Measurements from ENCODE around the gene MAP3K14. TPM values are rescaled to one million over a fixed set of nuclear protein-coding genes. Genes with fewer than 3 reads are reported as not detected.
A peak's percentile ranks its signal among the peaks of the same experiment; 100 is the strongest.

The MAP3K14 gene
- total RNA-seq (2021; ENCODE audit: unreplicated experiment), result 16.4 TPM
- polyA plus RNA-seq (2012), result 5.8 and 6.6 TPM in 2 replicates
- Bru-seq, nascent RNA, result percentile 91 among the genes with signal in this experiment
- percentile 70 among the genes with signal in this experiment for BruChase-seq, experiment 1, labeled RNA remaining after a 6-hour chase
- percentile 72 among the genes with signal in this experiment for BruChase-seq, experiment 2, labeled RNA remaining after a 2-hour chase
- long read RNA-seq, full-length matches to known transcripts, result 4 of 26 reads
- long read RNA-seq, partial matches to known transcripts, result 12 of 26 reads
- long read RNA-seq, other reads (novel, unspliced or antisense), result 10 of 26 reads

GRCh38 chr17:45316434-45317110, at the start of gene MAP3K14:
Gene MAP3K14 (minus strand): TSS chr17:45317020. CDS start chr17:45290745, 26,275 bp downstream.
- peaks cover 51% of the 10 kb centered on the region for H3K79me2 ChIP-seq (ENCODE audit: insufficient read depth, low read length)
- no peaks in the 10 kb centered on the region for H3K9me3 ChIP-seq (ENCODE audit: control insufficient read depth in 1 of 2, insufficient read depth in 1 of 2, low read depth in 1 of 2, low read length in 2 of 2)
- H3K27ac ChIP-seq (ENCODE audit: low read depth, low read length), result peak within 1 kb of the TSS; percentile 88
- H3K9me2 ChIP-seq (ENCODE audit: insufficient read depth), result no peaks in the 10 kb centered on the region
- TF ChIP-seq POLR2AphosphoS5 (IDR thresholded peaks at IDR 0.05; ENCODE audit: low read depth, low read length) (peak; percentile 93), POLR2A (IDR thresholded peaks at IDR 0.05; ENCODE audit: borderline replicate concordance, extremely low read depth, insufficient read depth, insufficient read length) (peak; percentile 67), EZH2 (IDR thresholded peaks at IDR 0.05) (no peak), ZFX (IDR thresholded peaks at IDR 0.05) (peak; percentile 96), EGR1 (IDR thresholded peaks at IDR 0.05; ENCODE audit: low read depth) (no peak), RAD21 (IDR thresholded peaks at IDR 0.05; ENCODE audit: low read depth) (peak; percentile 13; the same call in 1 of the 2 replicates), SIN3A (IDR thresholded peaks at IDR 0.05; ENCODE audit: low read depth) (no peak)
- no peak for DNase-seq (ENCODE audit: low read depth, low spot score)
- peak within 1 kb of the TSS; percentile 75 to 96 for H3K4me3 ChIP-seq (replicated peaks in 1 of 2; ENCODE audit: low read depth in 1 of 2, low read length in 2 of 2)
- RAD21 ChIA-PET (ENCODE audit: low non-redundant PET in 1 of 2, low total read pairs in 2 of 2, uncharacterized antibody in 2 of 2, unreplicated experiment in 2 of 2), result interaction anchor here (0.6 to 1.2 kb wide), 2 partner anchors 40 to 140 kb away, joined by 3 to 6 read pairs; no protein-coding TSS in a partner anchor
- intact Hi-C loops (cut with micrococcal nuclease), result loop anchor here (1.0 to 2.0 kb wide), 2 partner anchors 40 to 55 kb away; no protein-coding TSS in a partner anchor
- no peak within 1 kb of the TSS for H2AFZ ChIP-seq (ENCODE audit: low read depth, low read length, poor library complexity, severe bottlenecking)
- POLR2A ChIA-PET, result interaction anchor here (0.9 to 2.0 kb wide), 8 partner anchors 8 to 109 kb away, joined by 3 to 11 read pairs (median 4); no protein-coding TSS in a partner anchor
- H3K36me3 ChIP-seq (ENCODE audit: control insufficient read depth in 1 of 2, insufficient read depth in 2 of 2, low read length in 2 of 2), result peaks cover 0 to 18% of the 10 kb centered on the region in 2 experiments; a peak in 2 of 4 replicates
- peak within 1 kb of the TSS; percentile 93 for H3K9ac ChIP-seq (ENCODE audit: low read length)
- CTCF ChIA-PET, result interaction anchor here (0.6 to 1.6 kb wide), 4 partner anchors 39 to 181 kb away, joined by 3 to 9 read pairs (median 4); partner anchors contain the start of gene ACBD4
- no TSS peak for BruUV-seq (replicated peaks)
- peak; percentile 10 for ATAC-seq
- H3K27me3 ChIP-seq (ENCODE audit: insufficient read depth, low read length), result no peaks in the 10 kb centered on the region
- H4K20me1 ChIP-seq (ENCODE audit: insufficient read depth), result peaks cover 22% of the 10 kb centered on the region; the same call in 1 of the 2 replicates
- H3K4me1 ChIP-seq (ENCODE audit: control insufficient read depth in 1 of 2, insufficient read depth in 2 of 2, low read length in 2 of 2), result peaks cover 79 to 89% of the 10 kb centered on the region in 2 experiments
- peak within 1 kb of the TSS; percentile 97 for H3K4me2 ChIP-seq (ENCODE audit: low read length)

GRCh38 chr17:45366049-45366448, 49.2 kb upstream of the MAP3K14 start:
- H2AFZ ChIP-seq (ENCODE audit: low read depth, low read length, poor library complexity, severe bottlenecking), result no peak overlapping the region
- CTCF ChIA-PET, result interaction anchor here (1.0 kb wide), 1 partner anchor 89 kb away, joined by 4 read pairs; no protein-coding TSS in a partner anchor
- no peak for TF ChIP-seq ELF1 (IDR thresholded peaks at IDR 0.05; ENCODE audit: borderline replicate concordance, low read depth)
- no peak for TF ChIP-seq YY1 (IDR thresholded peaks at IDR 0.05; ENCODE audit: extremely low read depth, insufficient replicate concordance, low read depth, low read length)
- TF ChIP-seq TCF7L2 (IDR thresholded peaks at IDR 0.05; ENCODE audit: borderline replicate concordance, extremely low read depth, insufficient read depth, insufficient read length), result no peak
- no peak for TF ChIP-seq POLR2A (IDR thresholded peaks at IDR 0.05; ENCODE audit: borderline replicate concordance, extremely low read depth, insufficient read depth, insufficient read length)
- TF ChIP-seq REST (IDR thresholded peaks at IDR 0.05; ENCODE audit: low read depth), result no peak
- TF ChIP-seq EGR1 (IDR thresholded peaks at IDR 0.05; ENCODE audit: low read depth), result no peak
- TF ChIP-seq ATF3 (IDR thresholded peaks at IDR 0.05), result no peak
- TF ChIP-seq SRF (IDR thresholded peaks at IDR 0.05; ENCODE audit: low read depth), result no peak
- TF ChIP-seq EZH2 (IDR thresholded peaks at IDR 0.05), result no peak
- TF ChIP-seq CBX3 (IDR thresholded peaks at IDR 0.05; ENCODE audit: low read depth), result no peak
- no peak for TF ChIP-seq RAD21 (IDR thresholded peaks at IDR 0.05; ENCODE audit: low read depth)

More at GRCh38 chr17:45366049-45366448, 49.2 kb upstream of the MAP3K14 start:
- Histone ChIP-seq H3K4me3 (replicated peaks in 1 of 2; ENCODE audit: low read depth in 1 of 2, low read length in 2 of 2) (no peak overlapping the region), H3K9ac (ENCODE audit: low read length) (no peak overlapping the region), H4K20me1 (ENCODE audit: insufficient read depth) (no peaks in the 10 kb centered on the region), H3K9me2 (ENCODE audit: insufficient read depth) (no peaks in the 10 kb centered on the region), H3K79me2 (ENCODE audit: insufficient read depth, low read length) (no peaks in the 10 kb centered on the region), H3K27me3 (ENCODE audit: insufficient read depth, low read length) (no peaks in the 10 kb centered on the region), H3K36me3 (ENCODE audit: control insufficient read depth in 1 of 2, insufficient read depth in 2 of 2, low read length in 2 of 2) (no peaks in the 10 kb centered on the region), H3K9me3 (ENCODE audit: control insufficient read depth in 1 of 2, insufficient read depth in 1 of 2, low read depth in 1 of 2, low read length in 2 of 2) (no peaks in the 10 kb centered on the region), H3K4me1 (ENCODE audit: control insufficient read depth in 1 of 2, insufficient read depth in 2 of 2, low read length in 2 of 2) (peaks cover 29 to 45% of the 10 kb centered on the region in 2 experiments), H3K27ac (ENCODE audit: low read depth, low read length) (no peak overlapping the region), H3K4me2 (ENCODE audit: low read length) (no peak overlapping the region)
- ATAC-seq (no peak), DNase-seq (ENCODE audit: low read depth, low spot score) (no peak)
- no TSS peak for BruUV-seq (replicated peaks)
- RAD21 ChIA-PET (ENCODE audit: low non-redundant PET in 1 of 2, low total read pairs in 2 of 2, uncharacterized antibody in 2 of 2, unreplicated experiment in 2 of 2), result no interaction called here
- intact Hi-C loops (cut with micrococcal nuclease), result no loop called here
- POLR2A ChIA-PET, result interaction anchor here (0.7 kb wide), 1 partner anchor 25 kb away, joined by 5 read pairs; no protein-coding TSS in a partner anchor

Data from HCT116 (cell line).